HG02852 (cell line): ENCODE results near the gene LRWD1.

ENCODE experiments used
- ATAC-seq: cut with Tn5 transposase; IDR thresholded peaks from one replicate; pipeline ENCODE4 v1.9.1; 2021; ENCODE audit warnings: mild to moderate bottlenecking, moderate library complexity; ENCODE audit not compliant: unreplicated experiment

The LRWD1 gene

DNA sequence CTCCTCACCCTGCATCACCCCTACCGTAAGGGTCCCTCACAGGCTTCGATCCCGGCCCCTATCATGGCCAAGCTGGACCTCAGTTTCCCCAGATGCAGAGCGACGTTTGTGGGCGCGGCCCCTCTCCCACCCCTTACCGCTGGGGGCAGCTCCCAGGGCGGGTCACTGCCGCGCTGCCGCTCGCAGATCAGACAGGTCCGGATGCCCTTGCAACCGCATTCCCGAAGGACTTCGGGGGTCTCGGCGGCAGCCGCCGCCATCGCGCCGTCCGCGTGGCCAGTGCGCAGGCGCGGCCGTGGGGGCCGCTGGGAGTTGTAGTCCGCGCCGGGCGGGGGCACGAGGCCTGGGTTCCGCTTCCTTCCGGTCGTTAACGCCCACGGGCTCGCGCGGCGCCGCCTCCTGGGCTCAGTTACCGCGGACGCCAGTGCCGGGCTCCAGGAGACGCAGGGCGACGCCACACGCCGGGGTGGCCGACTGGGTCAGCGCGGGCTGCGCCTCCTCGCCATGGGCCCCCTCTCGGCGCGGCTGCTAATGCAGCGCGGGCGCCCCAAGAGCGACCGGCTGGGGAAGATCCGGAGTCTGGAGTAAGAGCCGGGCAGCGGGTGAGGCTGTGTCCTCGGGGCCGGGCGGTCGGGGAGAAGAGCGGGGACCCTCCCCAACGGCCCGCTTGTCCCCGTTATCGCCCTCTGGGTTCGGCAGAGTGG lies at the start of gene LRWD1, which contains the start of gene ALKBH4:
LRWD1 (plus strand) TSS at position 408 of the 704 bp plus-strand sequence; CDS start at position 505, 97 bp downstream.
ALKBH4 (minus strand) TSS at position 287 of the 704 bp plus-strand sequence; CDS start at position 260, 27 bp downstream.
- peak; percentile 79 for ATAC-seq

GRCh38 chr7:102415685-102416225 lies 49.0 kb upstream of the LRWD1 start:
- peak; percentile 50 for ATAC-seq

GRCh38 chr7:102416406-102416805 lies 48.4 kb upstream of the LRWD1 start:
- no peak for ATAC-seq

DNA sequence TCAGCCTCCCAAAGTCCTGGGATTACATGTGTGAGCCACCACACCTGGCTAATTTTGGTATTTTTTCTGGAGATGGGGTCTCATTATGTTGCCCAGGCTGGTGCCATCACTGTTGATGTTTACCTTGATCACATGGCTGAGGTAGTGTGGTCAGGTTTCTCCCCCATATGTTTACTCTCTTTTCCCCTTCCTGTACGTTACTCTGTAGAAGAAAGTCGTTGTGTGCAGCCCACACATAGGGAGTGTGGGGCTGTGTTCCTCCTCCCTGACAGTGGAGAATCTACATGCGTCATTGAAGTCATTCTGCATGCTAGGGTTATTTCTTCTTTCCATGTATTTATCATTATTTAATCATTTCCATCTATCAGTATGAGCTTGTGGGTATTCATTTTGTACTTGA lies 47.7 kb upstream of the LRWD1 start:
- no peak for ATAC-seq

DNA sequence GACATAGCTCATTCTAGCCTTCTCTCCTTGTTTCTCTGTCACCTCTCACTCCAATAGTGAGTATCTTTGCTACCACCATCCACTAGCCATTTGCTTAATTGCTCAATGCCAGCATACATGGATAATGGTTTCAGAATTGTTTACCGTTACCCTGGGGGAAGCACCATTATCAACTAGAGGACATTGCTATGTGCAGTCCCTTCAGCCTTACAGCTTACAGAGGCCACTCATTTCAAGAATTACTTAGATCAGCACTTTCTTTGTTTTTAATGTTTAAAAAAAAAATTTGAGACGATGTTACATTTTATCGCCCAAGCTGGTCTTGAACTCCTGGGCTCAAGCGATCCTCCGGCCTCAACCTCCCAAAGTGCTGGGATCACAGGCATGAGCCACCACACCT lies 46.2 kb upstream of the LRWD1 start:
- no peak for ATAC-seq

DNA sequence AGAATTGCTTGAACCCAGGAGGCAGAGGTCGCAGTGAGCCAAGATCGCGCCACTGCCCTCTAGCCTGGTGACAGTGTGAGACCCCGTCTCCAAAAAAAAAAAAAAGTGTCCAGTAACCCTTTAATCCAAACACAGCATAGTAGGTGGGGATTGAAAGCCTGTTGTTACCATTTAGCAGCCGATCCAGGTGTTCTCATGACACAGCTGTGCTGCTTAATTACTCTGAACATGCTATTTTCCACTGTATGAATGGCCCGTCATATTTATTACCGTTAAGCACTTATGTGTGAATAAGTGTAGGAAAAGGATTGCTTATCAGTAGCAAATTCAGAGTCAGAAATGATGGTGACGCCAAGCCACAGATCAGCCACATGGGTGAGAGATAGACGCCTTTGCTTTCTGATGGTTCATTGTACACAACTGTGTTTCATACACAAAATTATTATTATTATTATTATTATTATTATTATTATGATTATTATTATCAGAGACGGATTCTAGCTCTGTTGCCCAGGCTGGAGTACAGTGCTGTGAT lies 43.0 kb upstream of the LRWD1 start:
- no peak for ATAC-seq

DNA sequence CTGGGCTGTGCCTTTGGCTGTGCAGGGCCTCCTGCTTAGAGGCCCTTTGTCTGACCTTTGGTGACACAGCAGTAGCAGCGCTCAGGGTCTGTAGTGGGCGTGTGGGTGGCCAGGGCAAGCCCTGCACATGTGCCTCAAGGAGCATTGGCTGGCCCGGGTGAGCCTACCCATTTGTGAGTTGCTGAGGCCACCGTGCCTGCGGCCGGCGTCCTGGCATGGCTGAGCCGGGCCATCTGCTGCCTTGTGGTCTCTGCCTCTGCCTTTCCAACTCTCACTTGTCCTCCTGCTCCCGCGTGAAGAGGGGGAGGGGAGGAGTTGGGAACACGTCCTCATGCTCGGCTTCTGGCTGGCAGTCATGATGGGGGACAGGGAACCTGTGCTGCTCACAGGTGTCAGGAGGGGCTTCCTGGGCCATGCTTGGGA lies 40.6 kb upstream of the LRWD1 start:
- ATAC-seq = no peak

- ATAC-seq = no peak
Observed at GRCh38 chr7:102424787-102425218, 40.0 kb upstream of the LRWD1 start.

DNA sequence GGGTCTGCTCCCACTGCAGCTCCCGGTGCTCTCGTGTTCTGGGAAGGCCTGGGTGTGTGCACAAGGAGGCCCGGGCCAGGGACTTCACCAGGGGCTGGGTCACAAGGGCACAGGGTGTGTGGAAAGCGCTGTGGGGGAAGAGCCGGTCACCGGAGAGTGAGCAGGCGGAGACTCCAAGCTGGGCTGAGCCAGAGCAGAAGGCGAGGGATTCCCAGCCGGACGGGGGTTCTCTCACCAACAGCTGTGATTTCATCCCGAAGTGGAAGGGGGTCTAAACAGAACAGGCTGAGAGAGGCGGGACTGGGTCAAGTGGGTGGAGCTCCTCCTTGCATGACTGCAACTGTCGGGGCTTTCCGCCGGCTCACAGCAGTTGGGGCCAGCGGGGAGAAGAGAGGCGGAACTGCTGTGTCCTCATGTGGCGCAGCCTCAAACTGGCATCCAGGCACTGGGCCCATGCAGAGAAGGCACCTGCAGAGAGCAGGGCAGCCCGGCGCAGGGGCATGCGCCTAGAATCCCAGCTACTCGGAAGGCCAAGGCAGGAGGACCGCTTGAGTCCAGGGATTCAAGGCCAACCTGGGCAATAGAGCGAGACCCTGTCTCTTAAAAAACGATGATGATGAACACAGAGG lies 39.0 kb upstream of the LRWD1 start:
- ATAC-seq = peak; percentile 66

- ATAC-seq = peak; percentile 59
Observed at GRCh38 chr7:102426268-102427018, 38.3 kb upstream of the LRWD1 start.

DNA sequence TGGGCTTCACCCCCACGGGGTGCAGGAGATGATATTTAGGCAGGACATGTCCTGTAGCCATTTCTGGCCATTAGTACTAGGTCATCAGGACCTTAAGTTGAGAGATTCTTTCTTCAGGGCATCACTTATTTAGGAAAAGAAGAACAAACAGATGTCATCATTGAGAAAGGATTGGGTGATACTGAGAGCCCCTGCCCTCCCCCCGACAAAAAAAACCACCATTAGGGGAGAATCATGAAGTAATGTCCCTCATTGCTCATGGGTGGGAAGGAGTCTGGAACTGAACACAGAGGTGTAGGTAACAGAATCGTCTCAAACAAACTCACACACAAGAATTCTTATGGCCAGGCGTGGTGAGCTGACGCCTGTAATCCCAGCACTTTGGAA lies 37.8 kb upstream of the LRWD1 start:
- no peak for ATAC-seq

- no peak for ATAC-seq
Observed at GRCh38 chr7:102429141-102429899, 35.5 kb upstream of the LRWD1 start.

- no peak for ATAC-seq
Observed at GRCh38 chr7:102431617-102432298, 33.0 kb upstream of the LRWD1 start.

DNA sequence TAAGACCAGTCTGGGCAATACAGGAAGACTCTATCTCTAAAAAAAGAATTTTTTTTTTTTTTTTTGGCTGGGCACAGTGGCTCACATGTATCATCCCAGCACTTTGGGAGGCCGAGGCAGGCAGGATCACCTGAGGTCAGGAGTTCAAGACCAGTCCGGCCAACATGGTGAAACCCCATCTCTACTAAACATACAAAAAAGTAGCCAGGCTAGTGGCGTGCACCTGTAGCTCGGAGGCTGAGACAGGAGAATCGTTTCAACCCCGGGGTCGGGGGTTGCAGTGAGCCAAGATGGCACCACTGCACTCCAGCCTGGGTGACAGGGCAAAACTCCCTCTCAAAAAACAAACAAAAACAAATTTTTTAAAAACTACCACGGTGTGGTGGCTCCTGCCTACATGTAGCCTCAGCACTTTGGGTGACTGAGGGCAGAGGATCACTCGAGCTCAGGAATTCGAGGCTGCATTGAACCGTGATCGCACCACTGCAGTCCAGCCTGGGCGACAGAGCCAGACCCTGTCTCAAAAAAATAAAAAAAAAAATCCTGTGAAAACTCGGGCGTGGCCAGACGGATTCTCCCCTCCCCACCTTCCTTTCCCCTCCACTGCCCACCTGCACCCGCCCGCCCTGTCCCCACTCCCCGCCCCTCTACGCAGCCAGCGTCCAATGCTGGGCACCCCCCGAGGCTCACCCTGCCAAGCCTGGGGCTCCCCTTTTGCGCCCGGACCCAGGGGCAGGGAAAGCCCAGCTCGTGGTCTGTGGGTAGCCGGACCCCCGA lies 32.2 kb upstream of the LRWD1 start:
- peak; percentile 16 for ATAC-seq

GRCh38 chr7:102433219-102434038 lies 31.4 kb upstream of the LRWD1 start, which contains the start of gene ORAI2:
ORAI2 (plus strand) TSS chr7:102433575; CDS start chr7:102438957, 5,382 bp downstream.
- ATAC-seq = peak; percentile 57

DNA sequence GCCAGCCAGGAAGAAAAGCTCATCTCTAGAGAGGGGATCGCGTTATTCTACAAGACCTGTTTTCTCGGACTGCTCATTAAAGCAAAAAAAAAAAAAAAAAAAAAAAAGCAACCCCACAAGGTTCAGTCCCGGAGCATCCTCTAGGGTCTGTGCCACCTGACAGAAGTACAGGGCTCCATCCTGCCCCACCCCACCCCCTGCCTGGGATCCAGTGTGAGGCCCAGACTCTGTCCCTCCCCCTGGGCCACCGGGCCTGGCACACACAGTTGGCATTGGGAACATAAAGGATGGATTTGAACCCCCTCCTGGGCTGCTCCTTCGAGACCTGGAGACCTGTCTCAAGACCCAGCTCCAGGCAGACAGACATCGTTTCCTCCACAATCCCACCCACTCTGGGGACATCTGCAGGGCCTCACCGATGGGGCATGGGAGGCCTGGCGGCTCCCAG lies 30.7 kb upstream of the LRWD1 start:
- ATAC-seq = peak; percentile 8

- ATAC-seq = no peak
Observed at GRCh38 chr7:102436118-102436517, 28.7 kb upstream of the LRWD1 start.
